ENCODE results near the gene GIGYF2. TPM values are rescaled to one million over a fixed set of nuclear protein-coding genes. Genes with fewer than 3 reads are reported as not detected.

GIGYF2 gene
- total RNA-seq, 1 donor, result 58.5 TPM

DNA sequence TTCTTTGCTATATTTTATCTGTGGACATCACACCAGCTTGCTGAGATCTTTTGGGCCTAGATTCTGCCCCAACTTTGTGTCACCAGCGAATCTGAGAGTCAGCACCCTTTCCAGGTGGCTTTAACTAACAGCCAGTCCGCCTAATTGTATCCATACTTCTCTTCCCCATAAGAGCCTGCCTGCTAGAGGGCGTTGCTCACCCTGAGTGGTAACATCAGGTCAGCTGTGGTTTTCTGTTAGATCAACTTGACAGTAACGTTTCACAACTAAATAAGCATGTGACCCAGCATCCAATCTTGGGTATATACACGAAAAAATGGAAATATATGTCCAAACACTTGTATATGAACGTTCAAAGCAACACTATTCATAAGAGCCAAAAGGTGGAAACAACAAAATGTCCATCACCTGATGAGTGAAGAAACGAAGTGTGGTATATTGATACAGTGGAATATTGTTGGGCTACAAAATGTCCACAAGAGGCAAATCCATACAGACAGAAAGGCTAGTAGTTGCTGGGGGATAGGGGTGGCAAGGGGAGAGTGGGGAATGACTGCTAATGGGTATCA lies 38.8 kb upstream of the GIGYF2 start:
- TF ChIP-seq, protein P1, sequence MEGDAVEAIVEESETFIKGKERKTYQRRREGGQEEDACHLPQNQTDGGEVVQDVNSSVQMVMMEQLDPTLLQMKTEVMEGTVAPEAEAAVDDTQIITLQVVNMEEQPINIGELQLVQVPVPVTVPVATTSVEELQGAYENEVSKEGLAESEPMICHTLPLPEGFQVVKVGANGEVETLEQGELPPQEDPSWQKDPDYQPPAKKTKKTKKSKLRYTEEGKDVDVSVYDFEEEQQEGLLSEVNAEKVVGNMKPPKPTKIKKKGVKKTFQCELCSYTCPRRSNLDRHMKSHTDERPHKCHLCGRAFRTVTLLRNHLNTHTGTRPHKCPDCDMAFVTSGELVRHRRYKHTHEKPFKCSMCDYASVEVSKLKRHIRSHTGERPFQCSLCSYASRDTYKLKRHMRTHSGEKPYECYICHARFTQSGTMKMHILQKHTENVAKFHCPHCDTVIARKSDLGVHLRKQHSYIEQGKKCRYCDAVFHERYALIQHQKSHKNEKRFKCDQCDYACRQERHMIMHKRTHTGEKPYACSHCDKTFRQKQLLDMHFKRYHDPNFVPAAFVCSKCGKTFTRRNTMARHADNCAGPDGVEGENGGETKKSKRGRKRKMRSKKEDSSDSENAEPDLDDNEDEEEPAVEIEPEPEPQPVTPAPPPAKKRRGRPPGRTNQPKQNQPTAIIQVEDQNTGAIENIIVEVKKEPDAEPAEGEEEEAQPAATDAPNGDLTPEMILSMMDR (IDR thresholded peaks at IDR 0.05; ENCODE audit: insufficient read depth, low read length), result no peak
- DNase-seq (ENCODE audit: low read depth), result no peak
- no peak overlapping the region for H3K4me3 ChIP-seq (ENCODE audit: low read depth, low read length)

DNA sequence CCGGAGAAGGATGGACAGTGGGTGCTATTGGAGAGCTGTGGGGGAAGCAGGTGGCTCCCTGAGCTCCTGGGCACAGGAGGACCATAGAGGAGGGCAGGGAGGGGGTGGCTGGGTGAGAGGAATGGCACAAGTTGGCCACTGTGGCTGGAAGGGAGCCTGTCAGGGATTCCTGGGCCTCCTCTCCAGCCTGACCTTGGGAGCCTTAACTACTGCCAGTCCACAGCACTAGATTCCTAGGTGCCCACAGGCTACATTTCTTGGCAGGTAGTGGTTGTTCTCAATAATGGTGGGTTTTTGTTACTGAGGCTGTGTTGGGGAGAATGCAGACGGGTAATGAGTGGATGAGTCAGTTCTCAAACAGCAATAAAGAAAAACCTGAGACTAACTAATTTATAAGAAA lies 37.8 kb upstream of the GIGYF2 start:
- no peak for DNase-seq (ENCODE audit: low read depth)

DNA sequence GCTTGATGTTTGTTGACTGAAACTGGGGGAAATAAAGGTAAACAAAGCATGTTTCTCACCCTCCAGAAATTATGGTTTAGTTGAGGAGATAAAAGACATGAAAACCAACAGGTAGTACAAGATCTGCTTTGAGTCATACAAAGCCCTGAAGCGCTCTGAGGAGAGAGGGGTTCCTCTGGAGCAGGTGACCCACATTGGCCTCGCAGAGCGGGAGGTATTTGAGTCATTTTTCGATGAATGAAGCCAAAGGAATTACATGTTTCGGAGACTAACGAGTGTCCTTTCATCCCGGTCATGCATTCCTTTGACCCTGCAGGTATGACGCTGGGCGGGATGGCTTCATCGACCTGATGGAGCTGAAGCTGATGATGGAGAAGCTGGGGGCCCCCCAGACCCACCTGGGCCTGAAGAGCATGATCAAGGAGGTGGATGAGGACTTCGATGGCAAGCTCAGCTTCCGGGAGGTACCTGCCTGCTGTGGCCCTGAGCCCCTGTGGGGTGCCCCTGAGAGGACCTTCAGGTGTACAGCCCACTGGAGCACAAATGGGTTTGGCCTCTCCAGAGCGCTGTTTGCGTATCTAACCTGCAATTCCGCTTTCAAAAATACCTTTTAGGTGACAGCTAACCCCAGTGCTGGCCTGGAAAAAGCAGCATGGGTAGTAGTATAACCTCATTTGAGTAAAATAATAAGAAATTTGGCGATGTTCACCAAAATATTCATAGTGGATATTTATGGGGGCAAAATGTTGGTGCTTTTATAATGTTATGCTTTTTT lies 34.5 kb upstream of the GIGYF2 start:
- H3K4me3 ChIP-seq (ENCODE audit: low read depth, low read length), result no peak overlapping the region
- TF ChIP-seq, protein P1 (IDR thresholded peaks at IDR 0.05; ENCODE audit: insufficient read depth, low read length), result no peak
- no peak for DNase-seq (ENCODE audit: low read depth)

More for the DNA sequence above, 37.8 kb upstream of the GIGYF2 start:
- TF ChIP-seq, protein P1 (IDR thresholded peaks at IDR 0.05; ENCODE audit: insufficient read depth, low read length), result no peak
- H3K4me3 ChIP-seq (ENCODE audit: low read depth, low read length), result no peak overlapping the region

DNA sequence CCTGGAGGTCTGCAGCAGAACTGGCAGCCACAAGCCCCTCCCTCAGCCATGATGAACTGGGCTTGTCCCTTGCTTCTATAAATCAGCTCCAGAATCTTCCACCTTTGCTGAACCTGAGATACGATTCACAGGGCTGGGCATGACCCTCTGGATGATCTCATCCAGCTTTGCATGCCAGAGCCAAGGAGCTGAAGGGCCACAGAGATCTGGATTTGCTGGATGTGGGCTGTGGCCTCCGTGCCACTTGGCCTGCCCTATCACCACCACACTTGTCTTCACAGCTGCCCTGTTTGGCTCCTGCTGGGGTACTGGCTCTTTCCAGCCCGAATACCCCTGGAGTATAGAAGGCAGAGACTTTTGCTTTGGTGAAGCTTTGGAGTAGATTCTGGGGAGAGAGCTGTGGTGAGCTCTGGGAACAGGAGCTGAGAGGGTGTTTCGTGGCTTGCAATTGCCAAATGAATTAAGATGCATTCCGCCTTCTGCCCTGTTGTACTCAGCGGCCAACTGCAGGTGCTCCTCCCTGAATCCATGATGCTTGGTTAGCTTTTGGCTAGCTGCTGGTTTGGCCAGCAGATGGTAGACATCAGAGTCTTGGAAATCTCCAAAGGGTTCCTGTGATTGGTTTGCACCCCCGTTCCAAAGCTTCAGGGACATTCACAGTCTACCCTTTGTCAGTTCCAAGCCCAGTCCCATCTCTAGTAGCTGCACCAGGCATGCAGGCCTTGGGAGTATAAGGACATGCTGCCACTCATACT lies 30.9 kb upstream of the GIGYF2 start:
- TF ChIP-seq, protein P1 (IDR thresholded peaks at IDR 0.05; ENCODE audit: insufficient read depth, low read length), result no peak
- no peak overlapping the region for H3K4me3 ChIP-seq (ENCODE audit: low read depth, low read length)
- no peak for DNase-seq (ENCODE audit: low read depth)

DNA sequence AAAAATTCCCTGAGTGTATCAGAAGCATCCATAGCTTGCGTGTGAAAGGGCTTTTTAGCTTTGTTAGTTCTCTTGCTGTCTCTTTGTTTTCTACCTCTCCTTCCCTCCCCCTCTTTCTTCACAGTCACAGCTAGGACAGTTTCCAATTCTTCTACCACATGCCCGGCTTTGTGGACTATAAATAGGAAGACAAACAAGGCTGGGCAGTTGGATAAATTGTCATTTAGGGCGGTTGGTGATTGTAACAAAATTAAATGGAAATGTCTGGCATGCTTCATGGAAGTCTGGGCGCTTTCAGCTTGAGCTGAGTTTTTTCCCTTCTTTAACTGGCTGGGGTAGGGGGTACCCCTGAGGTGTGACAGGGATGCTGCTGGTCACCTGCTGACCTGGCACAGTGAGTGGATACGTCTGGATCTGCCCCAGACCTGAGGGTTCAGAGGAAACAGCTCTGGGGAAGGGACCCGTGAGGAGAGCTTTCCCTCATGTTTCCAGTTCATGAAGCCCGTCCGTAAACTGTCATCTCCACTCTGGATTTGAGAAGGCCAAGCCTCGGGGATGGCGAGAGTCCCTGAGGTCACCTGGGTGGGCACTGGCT lies 29.0 kb upstream of the GIGYF2 start:
- H3K4me3 ChIP-seq (ENCODE audit: low read depth, low read length), result no peak overlapping the region
- TF ChIP-seq, protein P1 (IDR thresholded peaks at IDR 0.05; ENCODE audit: insufficient read depth, low read length), result no peak
- no peak for DNase-seq (ENCODE audit: low read depth)

DNA sequence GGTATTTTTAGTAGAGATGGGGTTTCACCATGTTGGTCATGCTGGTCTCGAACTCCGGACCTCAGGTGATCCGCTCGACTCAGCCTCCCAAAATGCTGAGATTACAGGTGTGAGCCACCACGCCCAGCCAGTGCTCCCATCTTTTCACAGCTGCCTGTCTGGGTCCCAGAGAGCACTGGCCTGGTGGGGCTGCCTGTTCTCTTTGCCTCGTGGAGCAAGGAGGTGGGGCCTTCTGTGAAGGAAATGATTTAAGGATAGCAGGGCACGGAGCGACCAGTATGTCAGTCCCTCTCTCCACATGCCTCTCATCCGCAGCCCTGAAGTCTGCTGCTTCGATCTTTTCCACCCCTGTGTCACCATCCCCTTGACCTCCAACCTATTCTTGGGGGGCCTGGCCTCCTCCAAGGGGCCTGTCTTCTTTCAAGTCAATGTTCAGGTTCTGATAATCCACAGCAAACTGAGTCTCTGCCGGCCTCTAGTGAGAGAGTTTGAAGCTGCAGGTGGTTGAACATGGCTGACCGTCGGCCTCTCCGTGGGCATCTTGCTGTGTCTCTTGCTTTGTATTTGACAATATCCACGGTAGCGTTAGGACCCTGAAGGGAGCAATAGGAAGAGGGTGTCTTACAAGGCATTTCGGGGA lies 28.2 kb upstream of the GIGYF2 start:
- peak; percentile 51 for DNase-seq (ENCODE audit: low read depth)
- H3K4me3 ChIP-seq (ENCODE audit: low read depth, low read length), result no peak overlapping the region
- TF ChIP-seq, protein P1 (IDR thresholded peaks at IDR 0.05; ENCODE audit: insufficient read depth, low read length), result peak; percentile 72
